ENCODE measurements around the gene IL1RAPL1.
"Not testable (repeated sequence)": the region's sequence is repeated elsewhere in the genome, so short reads cannot be mapped to it uniquely, and the experiment has no call there.

Gene IL1RAPL1

DNA sequence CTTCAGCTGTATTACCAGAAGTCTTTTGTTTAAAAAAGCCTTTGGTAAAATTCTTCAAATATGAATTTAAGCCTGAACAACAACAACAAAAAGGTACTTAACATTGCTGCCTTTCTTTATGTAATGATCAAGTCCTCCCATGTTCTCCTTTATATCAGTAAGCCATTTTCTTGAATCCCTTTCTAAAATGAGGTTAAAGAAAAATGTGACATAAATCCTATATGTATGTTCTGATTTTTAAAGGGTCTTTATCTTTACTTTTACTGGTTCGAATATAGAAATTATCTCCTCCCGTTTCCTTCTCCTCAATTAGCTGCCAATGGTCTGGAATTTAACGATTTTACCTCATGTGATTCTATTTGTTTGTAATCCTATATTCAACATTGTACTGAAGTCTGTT lies 522.8 kb downstream of the IL1RAPL1 start:
- DNase-seq (ENCODE audit: low spot score), result no peak

DNA sequence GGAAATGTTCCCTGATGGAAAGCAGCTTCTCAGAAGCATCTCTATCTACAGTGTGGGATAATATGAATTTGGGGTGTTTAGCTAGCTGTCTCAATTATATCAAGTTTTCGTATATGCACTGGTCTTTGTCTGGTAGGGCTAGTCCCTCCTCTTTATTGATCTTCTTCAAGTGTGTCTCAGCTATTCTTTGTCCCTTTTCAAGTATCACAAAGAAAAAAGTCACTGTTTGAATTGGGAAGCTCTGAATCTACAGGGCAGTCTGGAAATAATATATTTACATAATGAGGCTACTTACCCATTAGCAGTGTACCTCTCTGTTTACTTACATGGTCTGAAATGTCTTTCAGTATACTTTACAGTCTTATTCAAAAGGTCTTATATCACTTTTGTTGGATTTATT lies 526.0 kb downstream of the IL1RAPL1 start:
- DNase-seq (ENCODE audit: low spot score), result no peak

DNA sequence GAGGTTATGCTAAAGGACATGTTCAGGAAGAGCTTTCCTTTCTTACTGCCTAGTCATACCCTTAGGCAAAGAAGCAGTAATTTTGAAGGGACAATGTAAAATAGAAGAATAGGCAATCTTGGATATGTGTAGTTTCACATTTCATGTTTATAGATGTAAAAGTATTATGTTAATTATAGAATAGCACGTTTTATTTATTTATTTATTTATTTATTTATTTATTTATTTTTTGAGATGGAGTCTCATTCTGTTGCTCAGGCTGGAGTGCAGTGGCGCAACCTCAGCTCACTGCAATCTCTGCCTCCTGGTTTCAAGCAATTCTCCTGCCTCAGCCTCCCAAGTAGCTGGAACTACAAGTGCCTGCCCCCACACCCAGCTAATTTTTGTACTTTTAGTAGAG lies 535.6 kb downstream of the IL1RAPL1 start:
- not testable (repeated sequence) for DNase-seq (ENCODE audit: low spot score)

DNA sequence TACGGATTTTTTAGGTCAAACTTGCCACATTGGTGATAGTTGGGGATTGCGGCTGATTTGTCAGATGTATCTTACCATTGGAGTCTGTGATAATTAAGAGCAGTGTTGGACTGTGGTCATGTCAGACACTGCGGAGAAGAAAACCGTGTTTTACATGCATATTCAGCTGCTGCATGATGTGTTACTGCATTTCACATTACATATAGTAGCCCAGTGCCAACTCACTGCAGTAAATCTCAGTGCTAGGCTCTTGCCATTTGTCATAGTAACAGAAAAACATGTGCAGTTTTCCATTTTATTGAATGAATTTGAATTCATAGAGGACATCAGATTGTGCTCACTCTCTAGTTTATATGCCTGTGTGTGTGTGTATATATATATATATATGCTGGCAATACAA lies 543.7 kb downstream of the IL1RAPL1 start:
- DNase-seq (ENCODE audit: low spot score), result no peak

DNA sequence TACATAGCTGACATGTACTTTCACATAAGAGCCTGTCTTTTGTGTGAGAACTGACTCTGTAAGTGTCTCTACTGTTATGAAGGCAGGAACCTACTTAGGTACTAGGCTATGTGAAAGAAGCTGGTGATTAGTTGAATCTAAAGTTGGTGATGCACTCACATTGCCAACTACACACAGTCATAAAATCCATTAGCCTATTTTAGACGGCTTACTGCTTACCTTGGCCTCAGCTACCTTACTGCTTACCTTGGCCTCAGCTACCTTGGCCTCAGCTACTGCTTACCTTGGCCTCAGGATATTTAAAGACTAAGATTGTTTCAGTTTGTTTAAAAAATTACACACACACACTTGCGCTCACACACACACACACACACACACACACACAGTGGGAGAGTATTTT lies 549.7 kb downstream of the IL1RAPL1 start:
- DNase-seq (ENCODE audit: low spot score), result no peak

DNA sequence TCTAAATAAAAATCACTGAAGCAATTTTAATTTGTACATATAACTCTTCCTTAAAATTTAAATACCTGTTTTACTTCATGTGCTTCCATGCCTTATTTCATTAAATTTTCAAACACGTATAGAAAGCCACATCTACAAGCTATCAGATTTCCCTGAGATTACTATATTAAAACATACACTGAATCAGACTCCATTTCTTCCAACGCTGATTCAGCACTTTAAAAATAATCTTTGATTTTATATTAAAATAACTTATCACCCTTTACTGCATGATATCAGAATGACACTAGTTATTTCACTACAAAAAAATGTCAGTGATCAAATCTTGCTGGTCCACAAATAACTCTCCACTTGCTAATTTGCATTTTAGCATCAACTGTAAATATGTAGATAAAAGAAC lies 550.8 kb downstream of the IL1RAPL1 start:
- DNase-seq (ENCODE audit: low spot score), result no peak

DNA sequence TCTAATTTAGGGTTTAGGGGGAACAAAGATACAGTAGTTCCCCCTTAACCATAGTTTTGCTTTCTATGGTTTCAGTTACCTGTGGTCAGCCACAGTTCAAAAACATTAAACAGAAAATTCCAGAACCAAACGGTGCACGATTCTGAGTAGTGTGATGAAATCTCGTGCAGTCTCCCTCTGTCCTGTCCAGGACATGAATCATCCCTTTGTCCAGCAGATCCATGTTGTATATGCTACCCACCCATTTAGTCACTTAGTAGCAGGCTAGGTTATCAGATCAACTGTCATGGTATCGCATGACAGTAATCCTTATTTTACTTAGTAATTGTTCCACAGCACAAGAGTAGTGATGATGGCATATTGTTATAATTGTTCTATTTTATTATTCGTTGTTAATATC lies 556.1 kb downstream of the IL1RAPL1 start:
- DNase-seq (ENCODE audit: low spot score), result no peak

DNA sequence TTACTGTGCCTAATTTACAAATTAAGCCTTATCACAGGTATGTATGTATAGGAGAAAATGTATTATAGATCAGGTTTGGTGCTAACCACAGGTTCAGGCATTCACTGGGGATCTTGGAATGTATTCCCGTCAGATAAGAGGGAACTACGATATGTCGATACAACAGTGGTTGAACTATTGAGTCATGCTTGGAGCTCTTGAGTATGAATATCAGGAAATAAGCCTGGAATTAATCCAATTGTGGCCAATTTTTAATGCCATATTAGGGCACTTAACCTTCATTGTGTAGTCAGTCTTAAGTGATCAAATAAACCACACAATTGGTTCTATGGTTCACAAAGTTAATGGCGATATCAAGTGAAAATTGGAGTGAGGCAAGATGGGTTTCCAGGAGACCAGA lies 556.5 kb downstream of the IL1RAPL1 start:
- no peak for DNase-seq (ENCODE audit: low spot score)

- DNase-seq (ENCODE audit: low spot score), result no peak
These were observed 558.1 kb downstream of the IL1RAPL1 start for GRCh38 chrX:29145316-29145715.

GRCh38 chrX:29148511-29148910 lies 561.3 kb downstream of the IL1RAPL1 start:
- no peak for DNase-seq (ENCODE audit: low spot score)

DNA sequence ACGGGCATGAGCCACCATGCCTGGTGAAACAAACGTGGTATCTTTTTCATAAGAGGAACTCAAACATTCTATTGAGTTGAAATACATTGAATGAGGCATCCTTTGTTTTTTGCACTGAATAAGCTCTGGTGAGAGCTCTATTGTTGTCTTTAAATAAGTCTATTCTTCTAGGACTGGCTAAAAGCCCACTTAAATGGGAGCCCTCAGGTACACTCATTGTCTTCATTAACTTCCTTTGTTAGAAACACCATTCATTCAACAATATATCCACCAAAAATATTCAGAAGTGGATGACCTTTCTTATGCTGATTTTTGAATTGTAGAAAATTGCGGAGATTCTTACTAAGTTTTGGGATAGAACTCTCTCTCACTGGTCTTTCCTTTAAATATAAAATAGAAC lies 568.0 kb downstream of the IL1RAPL1 start:
- DNase-seq (ENCODE audit: low spot score), result peak; percentile 2

GRCh38 chrX:29172880-29173279 lies 585.6 kb downstream of the IL1RAPL1 start:
- no peak for DNase-seq (ENCODE audit: low spot score)

DNA sequence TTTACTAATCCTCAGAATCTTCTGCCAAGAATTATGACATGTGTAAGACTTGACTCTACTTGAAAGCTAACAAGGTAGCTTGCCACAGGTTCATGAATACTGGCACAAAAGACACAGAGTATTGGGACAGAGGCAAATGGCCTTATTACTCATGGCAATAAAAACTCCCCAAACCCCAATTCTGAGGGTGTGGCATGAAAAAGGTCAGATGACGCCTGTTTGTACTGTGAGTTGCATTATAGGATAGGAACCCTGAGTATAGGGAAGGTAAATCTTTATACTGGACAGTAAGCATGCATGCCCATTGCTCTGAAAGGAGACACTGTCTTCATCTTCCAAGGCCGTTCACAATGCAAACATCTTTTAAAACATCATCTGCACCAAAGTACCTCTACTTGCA lies 600.0 kb downstream of the IL1RAPL1 start:
- DNase-seq (ENCODE audit: low spot score), result no peak

DNA sequence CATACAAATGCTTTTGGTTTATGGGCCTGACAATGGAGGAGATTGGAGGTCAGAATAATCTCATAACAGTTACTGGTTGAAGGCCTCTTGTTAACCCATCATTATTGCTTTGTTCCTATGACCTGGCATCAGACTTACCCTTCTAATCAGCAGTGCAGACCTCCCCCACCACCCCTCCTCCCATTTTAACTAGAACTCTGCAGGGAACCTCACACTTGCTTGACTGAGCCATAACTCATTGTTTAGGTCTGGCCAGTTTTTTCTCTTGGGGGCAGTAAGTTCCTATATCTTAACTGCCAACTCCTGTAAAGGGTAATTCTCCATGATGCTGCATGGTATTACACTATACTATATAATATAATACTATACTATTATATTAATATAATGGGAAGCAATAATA lies 609.3 kb downstream of the IL1RAPL1 start:
- no peak for DNase-seq (ENCODE audit: low spot score)

- DNase-seq (ENCODE audit: low spot score), result no peak
These were observed 628.0 kb downstream of the IL1RAPL1 start for GRCh38 chrX:29215251-29215650.

DNA sequence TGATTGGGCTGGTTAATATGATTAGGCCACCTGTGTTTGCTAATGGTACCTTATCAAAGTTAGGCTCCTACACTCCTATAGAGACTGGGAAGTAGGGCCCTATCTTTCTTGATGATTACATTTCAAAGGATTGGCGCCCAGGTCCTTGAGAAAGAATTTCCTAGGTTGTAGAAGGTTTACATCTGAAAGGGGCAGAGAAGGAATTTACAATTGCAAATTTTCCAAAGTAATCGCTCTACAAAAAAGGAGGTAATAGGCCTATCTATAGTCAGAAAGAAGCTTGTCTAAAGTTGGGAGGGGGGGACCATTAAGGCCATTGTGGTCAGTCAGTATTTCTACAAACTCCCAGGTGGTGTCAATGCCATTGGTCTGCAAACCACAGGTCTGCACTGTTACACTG lies 638.4 kb downstream of the IL1RAPL1 start:
- DNase-seq (ENCODE audit: low spot score), result no peak

GRCh38 chrX:29229802-29230201 lies 642.6 kb downstream of the IL1RAPL1 start:
- no peak for DNase-seq (ENCODE audit: low spot score)

DNA sequence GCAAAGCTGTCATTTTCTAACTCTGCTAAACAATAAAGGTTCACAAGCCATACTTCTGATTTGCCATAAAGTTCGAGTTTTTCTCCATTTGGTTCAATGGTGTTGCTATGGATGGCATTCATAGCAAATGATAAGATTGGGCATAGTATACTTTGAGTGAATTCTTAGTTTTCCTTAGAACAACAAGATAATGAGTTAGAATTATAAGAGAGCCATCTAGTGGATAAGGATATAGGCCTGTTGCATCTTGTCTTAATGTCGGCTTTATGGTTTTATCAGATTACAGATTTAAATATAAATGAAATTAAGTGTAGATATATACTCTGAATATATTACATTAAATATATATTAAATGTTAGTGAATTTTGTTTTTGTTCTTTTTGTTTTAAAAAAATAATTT lies 644.6 kb downstream of the IL1RAPL1 start:
- no peak for DNase-seq (ENCODE audit: low spot score)

DNA sequence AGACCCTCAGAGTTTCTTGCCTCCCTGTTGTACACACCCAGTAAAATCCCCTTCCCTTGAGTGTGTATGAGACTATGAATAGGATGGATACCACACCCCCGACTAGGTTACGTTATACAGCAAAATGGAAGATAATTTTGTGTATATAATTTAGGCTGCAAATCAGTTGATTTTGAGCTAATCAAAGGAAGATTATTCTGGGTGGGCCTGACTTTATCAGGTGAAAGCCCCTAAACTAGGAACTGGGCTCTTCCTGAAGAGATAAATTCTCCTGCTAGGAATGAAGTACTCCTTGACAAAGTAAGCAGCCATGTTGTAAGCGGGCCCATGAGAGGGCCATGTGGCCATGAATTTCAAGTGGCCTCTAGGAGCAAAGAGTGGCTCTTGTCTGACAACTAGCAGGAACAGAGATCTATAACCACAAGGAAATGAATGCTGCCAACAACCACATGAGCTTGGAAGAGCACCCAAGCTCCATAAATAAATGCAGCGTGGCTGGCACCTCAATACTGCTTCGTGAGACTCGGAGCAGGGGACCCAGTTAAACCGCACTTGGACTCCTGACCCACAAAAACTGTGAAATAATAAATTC lies 646.4 kb downstream of the IL1RAPL1 start:
- DNase-seq (ENCODE audit: low spot score), result no peak

DNA sequence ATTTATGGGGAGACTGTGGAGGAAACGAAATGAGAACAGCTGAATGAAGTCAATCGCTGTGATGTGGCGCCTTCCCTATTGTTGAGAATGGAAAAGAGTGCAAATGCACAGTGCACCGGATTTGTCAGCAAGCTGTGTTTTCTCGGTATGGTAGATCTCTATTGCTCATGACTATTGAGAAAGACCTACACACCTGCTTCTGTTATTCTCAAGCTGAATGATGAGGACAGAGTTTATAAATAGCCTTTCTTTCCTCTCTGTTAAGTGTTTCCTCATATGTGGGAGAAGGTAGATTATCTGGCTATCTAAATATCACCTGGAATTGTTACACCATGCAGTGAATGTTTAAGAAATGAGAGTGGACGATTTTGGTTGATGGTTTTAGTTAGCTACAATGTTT lies 650.7 kb downstream of the IL1RAPL1 start:
- no peak for DNase-seq (ENCODE audit: low spot score)

- no peak for DNase-seq (ENCODE audit: low spot score)
These were observed 654.6 kb downstream of the IL1RAPL1 start for GRCh38 chrX:29241809-29242208.

DNA sequence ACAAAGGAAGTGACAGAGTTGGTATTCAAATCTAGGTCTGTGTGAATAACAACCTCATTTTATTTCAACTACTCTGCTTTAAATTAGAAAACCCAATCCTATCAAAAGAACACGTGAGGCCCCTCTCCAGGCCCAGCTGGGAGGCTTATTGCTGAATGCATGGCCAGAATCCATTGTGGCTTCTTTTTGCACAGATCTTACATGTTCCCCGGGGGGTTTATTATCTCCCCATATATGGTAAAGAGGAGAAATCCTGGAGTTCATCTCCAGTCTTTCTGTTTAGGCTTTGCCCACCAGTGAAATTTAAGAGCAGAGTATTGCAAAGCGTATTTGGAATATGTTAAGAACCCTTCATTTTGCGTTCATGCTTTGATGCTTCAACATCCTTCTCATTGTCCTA lies 655.6 kb downstream of the IL1RAPL1 start:
- no peak for DNase-seq (ENCODE audit: low spot score)

DNA sequence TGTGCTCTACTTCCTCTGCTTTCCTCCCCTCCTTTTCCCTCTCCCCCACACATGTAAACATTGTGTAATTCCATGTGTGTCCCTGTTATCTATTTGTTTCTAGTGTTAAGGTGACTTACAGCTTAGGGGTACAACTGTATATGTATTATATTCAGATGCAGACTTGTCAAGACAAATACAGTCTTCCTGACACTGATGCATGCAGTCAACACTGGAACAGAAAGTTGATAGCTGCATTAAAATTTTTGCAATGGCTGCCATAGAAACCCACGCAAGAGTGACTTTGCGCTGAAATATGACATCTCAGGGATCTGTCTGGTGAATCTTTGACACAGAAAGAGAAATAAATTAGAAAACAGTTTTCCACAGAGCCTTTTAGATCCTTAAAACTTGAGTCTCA lies 656.7 kb downstream of the IL1RAPL1 start:
- no peak for DNase-seq (ENCODE audit: low spot score)

GRCh38 chrX:29254515-29254914 lies 667.3 kb downstream of the IL1RAPL1 start:
- DNase-seq (ENCODE audit: low spot score), result no peak

- no peak for DNase-seq (ENCODE audit: low spot score)
These were observed 670.3 kb downstream of the IL1RAPL1 start for GRCh38 chrX:29257521-29257920.

Measured in Ammon's horn (tissue), 1 donor.